Testis (tissue), 3 donors: ENCODE data around the gene ZNF148. TPM values are rescaled to one million over a fixed set of nuclear protein-coding genes. Genes with fewer than 3 reads are reported as not detected.

Source experiments
- DNase-seq: peaks from one replicate; pipeline ENCODE4 v3.0.0-alpha.2; 2019
- H3K27ac ChIP-seq, 2 donors: fragments of 200-600 bp; sonication (generic); one replicate each; pipeline ENCODE4 v1.5.1; 2019
- H3K27me3 ChIP-seq: fragments of 200-600 bp; sonication (generic); one replicate; pipeline ENCODE4 v1.5.1; 2019
- H3K36me3 ChIP-seq: fragments of 200-600 bp; sonication (generic); one replicate; pipeline ENCODE4 v1.5.1; 2017; ENCODE audit warnings: low read depth; ENCODE audit errors: missing control alignments
- H3K4me1 ChIP-seq: fragments of 200-600 bp; sonication (generic); one replicate; pipeline ENCODE4 v1.5.1; 2019
- H3K4me3 ChIP-seq, 2 donors: fragments of 200-600 bp; sonication (generic); one replicate each; pipeline ENCODE4 v1.5.1; 2017 to 2019
- H3K9me3 ChIP-seq: fragments of 200-600 bp; sonication (generic); one replicate; pipeline ENCODE4 v1.5.1; 2017
- CTCF ChIP-seq, 3 experiments: fragments of 450-650 bp in 2 of 3; fragments of 200-600 bp in 1 of 3; sonication (generic) in 1 of 3; IDR thresholded peaks; one replicate each; pipeline ENCODE4 v1.5.1; 2016 to 2019; ENCODE audit warnings: antibody characterized with exemption in 3 of 3, mild to moderate bottlenecking in 2 of 3, moderate library complexity in 1 of 3
- POLR2A ChIP-seq: fragments of 450-650 bp; IDR thresholded peaks from one replicate; pipeline ENCODE4 v1.6.1; 2017; ENCODE audit warnings: antibody characterized with exemption, mild to moderate bottlenecking, moderate library complexity
- WGBS, 2 donors: methylation state at CpG; one replicate each; pipeline ENCODE4 v1.1.5; 2018; 5-methylcytosine and 5-hydroxymethylcytosine counted together
- intact Hi-C: fragments of 100-400 bp; cut with DNase I; formaldehyde crosslinking; loops from one replicate; pipeline ENCODE4 v1.15.1; 2023; ENCODE audit warnings: low total_unique reads
- polyA plus RNA-seq: library from polyadenylated mRNA; stranded (reverse); fragments of 350-450 nt; fragmentation: Illumina TruSeq; extraction: RNeasy Lipid Tissue Mini Kit (QIAGEN cat#74804); gene quantifications from one replicate; pipeline ENCODE4 v1.2.3, GENCODE V29; 2014; ENCODE audit warnings: low read depth, low replicate concordance; ENCODE audit not compliant: insufficient read depth
- total RNA-seq, 2 donors: library from RNA; depleted of rRNA; stranded (reverse); fragments of >200 nt; gene quantifications; one replicate each; pipeline ENCODE4 v1.2.3, GENCODE V29; 2016

ZNF148 gene
- total and polyA plus RNA-seq, 3 donors from 2014 or later: 17.6 to 33.6 (median 29.7) TPM

GRCh38 chr3:125340121-125340520 is 35.0 kb downstream of the ZNF148 start:
- no peak overlapping the region for H3K4me3 ChIP-seq
- no peaks in the 10 kb centered on the region for H3K4me1 ChIP-seq
- H3K27me3 ChIP-seq: no peaks in the 10 kb centered on the region
- TF ChIP-seq CTCF (IDR thresholded peaks at IDR 0.05) (no peak), POLR2A (no peak)
- no peak for DNase-seq
- H3K27ac ChIP-seq: no peak overlapping the region
- no peaks in the 10 kb centered on the region for H3K36me3 ChIP-seq
- intact Hi-C loops: no loop called here
- H3K9me3 ChIP-seq: no peaks in the 10 kb centered on the region
- WGBS, 2 donors: 88 to 100% methylated on average over 2 of the region's 2 CpGs

- 74 to 94% methylated on average over 2 of the region's 2 CpGs for WGBS, 2 donors
- TF ChIP-seq POLR2A (no peak), CTCF (IDR thresholded peaks at IDR 0.05) (no peak)
- H3K27me3 ChIP-seq: no peaks in the 10 kb centered on the region
- H3K9me3 ChIP-seq: no peaks in the 10 kb centered on the region
- no peak overlapping the region for H3K27ac ChIP-seq
- no peaks in the 10 kb centered on the region for H3K36me3 ChIP-seq
- DNase-seq: no peak
- no peak overlapping the region for H3K4me3 ChIP-seq
- H3K4me1 ChIP-seq: peaks cover 6% of the 10 kb centered on the region
- intact Hi-C loops: no loop called here
Observed at GRCh38 chr3:125337506-125337905, 37.6 kb downstream of the ZNF148 start.

- no peak overlapping the region for H3K27ac ChIP-seq
- no peak for TF ChIP-seq POLR2A
- TF ChIP-seq CTCF (IDR thresholded peaks at IDR 0.05): no peak
- peaks cover 6% of the 10 kb centered on the region for H3K4me1 ChIP-seq
- no peaks in the 10 kb centered on the region for H3K9me3 ChIP-seq
- 76 to 79% methylated on average over 5 of the region's 5 CpGs for WGBS, 2 donors
- intact Hi-C loops: no loop called here
- H3K4me3 ChIP-seq: no peak overlapping the region
- H3K27me3 ChIP-seq: no peaks in the 10 kb centered on the region
- H3K36me3 ChIP-seq: no peaks in the 10 kb centered on the region
- DNase-seq: no peak
Observed at GRCh38 chr3:125334675-125335560, 40.2 kb downstream of the ZNF148 start.

- Histone ChIP-seq H3K36me3 (no peaks in the 10 kb centered on the region), H3K9me3 (no peaks in the 10 kb centered on the region), H3K4me3 (no peak overlapping the region), H3K27me3 (no peaks in the 10 kb centered on the region), H3K4me1 (peaks cover 6% of the 10 kb centered on the region), H3K27ac (no peak overlapping the region)
- intact Hi-C loops: no loop called here
- 67 to 95% methylated on average over 2 of the region's 2 CpGs for WGBS, 2 donors
- no peak for DNase-seq
- no peak for TF ChIP-seq POLR2A
- no peak for TF ChIP-seq CTCF (IDR thresholded peaks at IDR 0.05)
Observed at GRCh38 chr3:125332504-125332903, 42.6 kb downstream of the ZNF148 start.

GRCh38 chr3:125331243-125331642 is 43.9 kb downstream of the ZNF148 start:
- Histone ChIP-seq H3K27me3 (no peaks in the 10 kb centered on the region), H3K9me3 (no peaks in the 10 kb centered on the region), H3K36me3 (no peaks in the 10 kb centered on the region), H3K4me3 (no peak overlapping the region), H3K4me1 (peaks cover 6% of the 10 kb centered on the region), H3K27ac (no peak overlapping the region)
- intact Hi-C loops: no loop called here
- DNase-seq: no peak
- no peak for TF ChIP-seq CTCF (IDR thresholded peaks at IDR 0.05)
- no peak for TF ChIP-seq POLR2A
